ENCODE measurements around the gene MRS2. TPM values are rescaled to one million over a fixed set of nuclear protein-coding genes. Genes with fewer than 3 reads are reported as not detected.
A peak's percentile ranks its signal among the peaks of the same experiment; 100 is the strongest.

The MRS2 gene
- total RNA-seq (2011; cell fraction: chromatin; rRNA removed; ENCODE audit: low replicate concordance) = 25.6 and 50.4 TPM in 2 replicates
- total RNA-seq (2011; cell fraction: nucleolus; rRNA removed) = 25.7 and 29.5 TPM in 2 replicates
- total RNA-seq (2011; cell fraction: nucleoplasm; rRNA removed) = 41.1 and 64.7 TPM in 2 replicates
- total RNA-seq (2014; rRNA removed) (34.4 and 34.8 TPM in 2 replicates), total RNA-seq (2014; rRNA removed; fragmentation: Illumina TruSeq; extraction: Trizol) (54.7 and 57.8 TPM in 2 replicates), total RNA-seq (2015; rRNA removed; fragmentation: Illumina TruSeq; extraction: Trizol) (45.8 and 48.1 TPM in 2 replicates), total RNA-seq (2021) (55.0 and 57.5 TPM in 2 replicates), polyA plus RNA-seq (2011; rRNA removed) (44.8 and 57.9 TPM in 2 replicates), polyA plus RNA-seq (2014; fragmentation: Illumina TruSeq; extraction: Trizol) (43.0 and 47.0 TPM in 2 replicates), polyA plus RNA-seq (2014; fragmentation: Nextera tagmentation; extraction: Ambion mirVana) (10 to 100 TPM; 14.6 to 23.6 TPM), polyA plus RNA-seq (2014; rRNA removed) (49.0 and 50.0 TPM in 2 replicates), polyA minus RNA-seq (2011; rRNA and poly(A)+ RNA removed) (60.6 and 65.0 TPM in 2 replicates), Bru-seq, nascent RNA (percentile 91 among the genes with signal in this experiment), BruChase-seq, experiment 1, labeled RNA remaining after a 2-hour chase (percentile 93 among the genes with signal in this experiment), BruChase-seq, experiment 2, labeled RNA remaining after a 6-hour chase (percentile 94 among the genes with signal in this experiment)
- polyA plus RNA-seq (2011; cell fraction: cytosol; rRNA removed) = 34.2 and 47.8 TPM in 2 replicates
- polyA plus RNA-seq (2011; cell fraction: nucleus; rRNA removed) = 31.0 and 39.7 TPM in 2 replicates
- 34.3 and 36.0 TPM in 2 replicates for polyA plus RNA-seq (2012)
- polyA minus RNA-seq (2011; cell fraction: cytosol; rRNA and poly(A)+ RNA removed) = 34.3 and 41.7 TPM in 2 replicates
- polyA minus RNA-seq (2011; cell fraction: nucleus; rRNA and poly(A)+ RNA removed) = 24.8 and 34.5 TPM in 2 replicates
- long read RNA-seq, experiment 1, transcript MRS2-203 (11 exons, 3,313 nt) = major isoform, 137 of 240 reads
- long read RNA-seq, experiment 1, transcript MRS2-202 (10 exons, 1,740 nt) = minor isoform, 51 of 240 reads
- long read RNA-seq, experiment 1, partial matches to known transcripts = 12 of 240 reads
- long read RNA-seq, experiment 1, other reads (novel, unspliced or antisense) = 38 of 240 reads
- long read RNA-seq, experiment 2, transcript MRS2-202 (10 exons, 1,740 nt) = minor isoform, 10 of 56 reads
- long read RNA-seq, experiment 2, transcript MRS2-203 (11 exons, 3,313 nt) = major isoform, 17 of 56 reads
- long read RNA-seq, experiment 2, partial matches to known transcripts = 18 of 56 reads
- long read RNA-seq, experiment 2, other reads (novel, unspliced or antisense) = 11 of 56 reads
- long read RNA-seq, experiment 3, transcript MRS2-202 (10 exons, 1,740 nt) = minor isoform, 19 of 83 reads
- long read RNA-seq, experiment 3, transcript MRS2-203 (11 exons, 3,313 nt) = major isoform, 50 of 83 reads
- long read RNA-seq, experiment 3, partial matches to known transcripts = 5 of 83 reads
- long read RNA-seq, experiment 3, other reads (novel, unspliced or antisense) = 7 of 83 reads

GRCh38 chr6:24402697-24403500 lies at the start of gene MRS2:
Gene MRS2 (plus strand): TSS chr6:24402936. CDS start chr6:24403047, 111 bp downstream.
- Histone ChIP-seq H3K9me3 (replicated peaks; ENCODE audit: control insufficient read depth, insufficient read depth, low read depth, low read length) (no peaks in the 10 kb centered on the region), H4K20me1 (replicated peaks; ENCODE audit: control insufficient read depth, insufficient read depth, low read length) (no peaks in the 10 kb centered on the region), H3K79me2 (ENCODE audit: control insufficient read depth, insufficient read depth, low read length) (peaks cover 49% of the 10 kb centered on the region), H2AFZ (ENCODE audit: low read depth, low read length) (peak within 1 kb of the TSS; percentile 98), H3K36me3 (ENCODE audit: control insufficient read depth, insufficient read depth, low read length) (peaks cover 33% of the 10 kb centered on the region), H3K4me3 (peak within 1 kb of the TSS; percentile 85), H3K27me3 (ENCODE audit: control insufficient read depth in 2 of 2, insufficient read depth in 2 of 2, low read length in 2 of 2) (no peaks in the 10 kb centered on the region), H3K9me1 (ENCODE audit: control insufficient read depth, insufficient read depth, low read length) (no peaks in the 10 kb centered on the region), H3K4me2 (ENCODE audit: insufficient read depth, low read length) (peak within 1 kb of the TSS; percentile 99), H3K27ac (ENCODE audit: extremely low read depth, low read depth, low read length) (peak within 1 kb of the TSS; percentile 80), H3K4me1 (replicated peaks in 1 of 2; ENCODE audit: control insufficient read depth in 2 of 2, insufficient read depth in 2 of 2, low read length in 2 of 2) (peaks cover 13 to 23% of the 10 kb centered on the region in 2 experiments; a peak in 4 of 5 replicates), H3K9ac (ENCODE audit: insufficient read depth in 1 of 2, low read depth in 2 of 2, low read length in 2 of 2) (peak within 1 kb of the TSS; percentile 84 to 98)
- peak; percentile 79 to 95 (median 88) for DNase-seq (ENCODE audit: extremely low read depth in 1 of 4, low spot score in 3 of 4)
- POLR2A ChIA-PET = interaction anchor here (0.6 to 1.2 kb wide), 3 partner anchors 10 to 1629 kb away, joined by 3 to 6 read pairs (median 3); a partner anchor contains a TSS
- intact Hi-C loops (cut with micrococcal nuclease) = loop anchor here (5.0 kb wide), 1 partner anchor 369 kb away; the partner anchor contains the start of gene GMNN
- CTCF ChIA-PET (ENCODE audit: low intra/inter-chr PET ratio) = no interaction called here
- no TSS peak for BruUV-seq (replicated peaks)
- in situ Hi-C loops (cut with MboI) = no loop called here
- FAIRE-seq = peak; percentile 82
- under 1% methylated on average over 53 of the region's 63 CpGs for WGBS (ENCODE audit: insufficient coverage, low coverage, missing lambda C conversion rate)
- peak; percentile 98 for ATAC-seq
- TF ChIP-seq EP400 (IDR thresholded peaks at IDR 0.05) (peak; percentile 78), RFX7 (CRISPR knock-in tag; IDR thresholded peaks at IDR 0.05) (0 out of 2 replicates have a peak, but pooled peaks have one; percentile 6), NR2C1 (IDR thresholded peaks at IDR 0.05) (no peak), NR2C1 (tag; IDR thresholded peaks at IDR 0.05) (peak; percentile 65; the same call in 1 of the 2 replicates), GATAD2B (IDR thresholded peaks at IDR 0.05; ENCODE audit: borderline replicate concordance) (no peak), ZBTB17 (CRISPR knock-in tag; IDR thresholded peaks at IDR 0.05) (peak; percentile 69; the same call in 1 of the 2 replicates), GTF2F1 (IDR thresholded peaks at IDR 0.05; ENCODE audit: low read depth, low read length) (0 out of 2 replicates have a peak, but pooled peaks have one; percentile 71), MEF2A (IDR thresholded peaks at IDR 0.05; ENCODE audit: control insufficient read depth, low read depth, low read length) (no peak), ETS1 (conservative IDR thresholded peaks at IDR 0.05; ENCODE audit: control insufficient read depth, low read depth, low read length) (0 out of 2 replicates have a peak, but pooled peaks have one; percentile 36), SAP30 (IDR thresholded peaks at IDR 0.05; ENCODE audit: borderline replicate concordance, insufficient read depth, low read depth, low read length, poor library complexity, severe bottlenecking) (peak; percentile 63), CXXC5 (CRISPR knock-in tag; IDR thresholded peaks at IDR 0.05) (peak; percentile 65; the same call in 1 of the 2 replicates), MEIS2 (IDR thresholded peaks at IDR 0.05; ENCODE audit: partially characterized antibody) (peak; percentile 95)
- TF ChIP-seq, protein P1, sequence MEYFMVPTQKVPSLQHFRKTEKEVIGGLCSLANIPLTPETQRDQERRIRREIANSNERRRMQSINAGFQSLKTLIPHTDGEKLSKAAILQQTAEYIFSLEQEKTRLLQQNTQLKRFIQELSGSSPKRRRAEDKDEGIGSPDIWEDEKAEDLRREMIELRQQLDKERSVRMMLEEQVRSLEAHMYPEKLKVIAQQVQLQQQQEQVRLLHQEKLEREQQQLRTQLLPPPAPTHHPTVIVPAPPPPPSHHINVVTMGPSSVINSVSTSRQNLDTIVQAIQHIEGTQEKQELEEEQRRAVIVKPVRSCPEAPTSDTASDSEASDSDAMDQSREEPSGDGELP (CRISPR knock-in tag; IDR thresholded peaks at IDR 0.05; ENCODE audit: borderline replicate concordance) = peak; percentile 73

Data from K562 (cell line).